Activated CD8-positive, alpha-beta T cell treated with anti-CD3 and anti-CD28 coated beads, Interleukin-2, amount 10 ng/mL, durations not matched to agents 7 days and 5 days (primary cell): ENCODE measurements around the gene EIF4A2. TPM values are rescaled to one million over a fixed set of nuclear protein-coding genes. Genes with fewer than 3 reads are reported as not detected.

Experiments used
- ATAC-seq: fragments of 150-1000 bp; cut with Tn5 transposase; one replicate; pipeline ENCODE4 v1.10.0; 2021; ENCODE audit warnings: moderate library complexity
- CTCF ChIA-PET: fragments of 350-600 bp; sonication (Branson Sonifier 250); formaldehyde crosslinking; loops from one replicate; lab custom pipeline; 2021; ENCODE audit warnings: antibody characterized with exemption; lab: Charles Lee
- POLR2A ChIA-PET: fragments of 350-600 bp; sonication (Branson Sonifier 250); formaldehyde crosslinking; loops from one replicate; lab custom pipeline; 2021; ENCODE audit warnings: antibody characterized with exemption; lab: Charles Lee
- DNase-seq: peaks from one replicate; pipeline ENCODE4 v3.0.0-alpha.2; 2020
- H3K27ac Mint-ChIP-seq: one replicate; pipeline ENCODE4 v1.8.0; 2021; ENCODE audit warnings: mild to moderate bottlenecking, mixed read lengths
- H3K27me3 Mint-ChIP-seq: one replicate; pipeline ENCODE4 v1.8.0; 2021; ENCODE audit warnings: low read depth, mixed read lengths
- H3K36me3 Mint-ChIP-seq: one replicate; pipeline ENCODE4 v1.8.0; 2021; ENCODE audit warnings: low read depth, mixed read lengths
- H3K4me1 Mint-ChIP-seq: one replicate; pipeline ENCODE4 v1.8.0; 2021; ENCODE audit warnings: low read depth, mixed read lengths
- H3K4me3 Mint-ChIP-seq: one replicate; pipeline ENCODE4 v1.8.0; 2021; ENCODE audit warnings: mild to moderate bottlenecking, mixed read lengths
- H3K9me3 Mint-ChIP-seq: one replicate; pipeline ENCODE4 v1.8.0; 2022; ENCODE audit warnings: mixed read lengths; ENCODE audit not compliant: insufficient read depth
- total RNA-seq, 2 experiments: library from RNA; stranded (reverse); gene quantifications; one replicate each; pipeline ENCODE4 v1.2.3, GENCODE V29; 2021

Gene EIF4A2
- total RNA-seq, 2 experiments from 2014 or later: 365 to 383 TPM

- peaks cover 9% of the 10 kb centered on the region for H3K27me3 Mint-ChIP-seq
- H3K27ac Mint-ChIP-seq: no peak overlapping the region
- ATAC-seq: no peak
- no peaks in the 10 kb centered on the region for H3K9me3 Mint-ChIP-seq
- ChIA-PET POLR2A (interaction anchor here (0.5 to 5.9 kb wide), 3 partner anchors 34 to 1176 kb away, joined by 3 to 54 read pairs (median 3); partner anchors contain the start of gene EIF4A2), CTCF (interaction anchor here (1.6 to 11.1 kb wide), 2 partner anchors 26 to 208 kb away, joined by 4 to 164 read pairs; partner anchors contain the start of gene AHSG)
- peaks cover 31% of the 10 kb centered on the region for H3K4me1 Mint-ChIP-seq
- no peak overlapping the region for H3K4me3 Mint-ChIP-seq
- no peak for DNase-seq
- no peaks in the 10 kb centered on the region for H3K36me3 Mint-ChIP-seq
Measured at GRCh38 chr3:186823386-186823785, 40.0 kb downstream of the EIF4A2 start.

GRCh38 chr3:186824430-186825139 is 41.2 kb downstream of the EIF4A2 start:
- peaks cover 20% of the 10 kb centered on the region for H3K27me3 Mint-ChIP-seq
- H3K4me3 Mint-ChIP-seq: no peak overlapping the region
- H3K27ac Mint-ChIP-seq: no peak overlapping the region
- H3K9me3 Mint-ChIP-seq: no peaks in the 10 kb centered on the region
- ATAC-seq: no peak
- peaks cover 36% of the 10 kb centered on the region for H3K4me1 Mint-ChIP-seq
- CTCF ChIA-PET: interaction anchor here (0.6 to 11.1 kb wide), 4 partner anchors 24 to 315 kb away, joined by 3 to 164 read pairs (median 4); partner anchors contain the start of genes AHSG and RPL39L
- POLR2A ChIA-PET: interaction anchor here (1.1 to 5.9 kb wide), 4 partner anchors 18 to 255 kb away, joined by 3 to 54 read pairs (median 4); partner anchors contain the start of genes DNAJB11, EIF4A2 and RFC4
- no peaks in the 10 kb centered on the region for H3K36me3 Mint-ChIP-seq
- no peak for DNase-seq

GRCh38 chr3:186825294-186825821 is 42.0 kb downstream of the EIF4A2 start:
- H3K27me3 Mint-ChIP-seq: peaks cover 28% of the 10 kb centered on the region
- peaks cover 36% of the 10 kb centered on the region for H3K4me1 Mint-ChIP-seq
- no peak overlapping the region for H3K27ac Mint-ChIP-seq
- H3K36me3 Mint-ChIP-seq: no peaks in the 10 kb centered on the region
- POLR2A ChIA-PET: interaction anchor here (1.1 to 5.9 kb wide), 3 partner anchors 19 to 255 kb away, joined by 3 to 54 read pairs (median 4); partner anchors contain the start of genes DNAJB11, EIF4A2 and RFC4
- peak; percentile 30 for ATAC-seq
- no peaks in the 10 kb centered on the region for H3K9me3 Mint-ChIP-seq
- DNase-seq: peak; percentile 44
- CTCF ChIA-PET: interaction anchor here (1.2 to 11.1 kb wide), 3 partner anchors 24 to 314 kb away, joined by 3 to 164 read pairs (median 4); partner anchors contain the start of genes AHSG and RPL39L
- peak overlapping the region; percentile 70 for H3K4me3 Mint-ChIP-seq

- no peak overlapping the region for H3K27ac Mint-ChIP-seq
- H3K9me3 Mint-ChIP-seq: no peaks in the 10 kb centered on the region
- H3K27me3 Mint-ChIP-seq: peaks cover 32% of the 10 kb centered on the region
- ChIA-PET CTCF (interaction anchor here (1.2 to 11.1 kb wide), 5 partner anchors 23 to 314 kb away, joined by 3 to 164 read pairs (median 5); partner anchors contain the start of genes AHSG and RPL39L), POLR2A (interaction anchor here (5.9 kb wide), 1 partner anchor 42 kb away, joined by 54 read pairs; the partner anchor contains the start of gene EIF4A2)
- ATAC-seq (no peak), DNase-seq (no peak)
- peaks cover 36% of the 10 kb centered on the region for H3K4me1 Mint-ChIP-seq
- H3K36me3 Mint-ChIP-seq: no peaks in the 10 kb centered on the region
- peak overlapping the region; percentile 70 for H3K4me3 Mint-ChIP-seq
Measured at GRCh38 chr3:186825872-186826409, 42.6 kb downstream of the EIF4A2 start.

GRCh38 chr3:186826410-186826975 is 43.1 kb downstream of the EIF4A2 start:
- Mint-ChIP-seq H3K36me3 (no peaks in the 10 kb centered on the region), H3K9me3 (no peaks in the 10 kb centered on the region), H3K4me3 (peak overlapping the region; percentile 70), H3K27ac (peak overlapping the region; percentile 47), H3K4me1 (peaks cover 36% of the 10 kb centered on the region), H3K27me3 (peaks cover 37% of the 10 kb centered on the region)
- no peak for DNase-seq
- ATAC-seq: no peak
- ChIA-PET CTCF (interaction anchor here (1.4 to 11.1 kb wide), 7 partner anchors 20 to 313 kb away, joined by 3 to 164 read pairs (median 7); partner anchors contain the start of genes AHSG, RFC4 and RPL39L), POLR2A (interaction anchor here (0.7 to 5.9 kb wide), 6 partner anchors 18 to 313 kb away, joined by 3 to 54 read pairs (median 4); partner anchors contain the start of genes EIF4A2 and RPL39L)

- peak; percentile 87 for DNase-seq
- Mint-ChIP-seq H3K27me3 (peaks cover 44% of the 10 kb centered on the region), H3K36me3 (no peaks in the 10 kb centered on the region), H3K4me3 (peak overlapping the region; percentile 70), H3K4me1 (peaks cover 34% of the 10 kb centered on the region), H3K9me3 (no peaks in the 10 kb centered on the region), H3K27ac (peak overlapping the region; percentile 72)
- ChIA-PET CTCF (interaction anchor here (0.6 to 11.1 kb wide), 9 partner anchors 20 to 338 kb away, joined by 3 to 164 read pairs (median 5); partner anchors contain the start of genes AHSG, RFC4 and RPL39L), POLR2A (interaction anchor here (0.5 to 5.9 kb wide), 11 partner anchors 19 to 312 kb away, joined by 3 to 54 read pairs (median 3); partner anchors contain the start of genes DNAJB11, EIF4A2, RPL39L and TBCCD1)
- peak; percentile 97 for ATAC-seq
Measured at GRCh38 chr3:186826976-186827857, 43.8 kb downstream of the EIF4A2 start.

GRCh38 chr3:186828340-186828739 is 45.0 kb downstream of the EIF4A2 start:
- no peak overlapping the region for H3K27ac Mint-ChIP-seq
- H3K4me1 Mint-ChIP-seq: peaks cover 34% of the 10 kb centered on the region
- no peak overlapping the region for H3K4me3 Mint-ChIP-seq
- ATAC-seq: no peak
- H3K36me3 Mint-ChIP-seq: no peaks in the 10 kb centered on the region
- H3K9me3 Mint-ChIP-seq: no peaks in the 10 kb centered on the region
- DNase-seq: no peak
- ChIA-PET CTCF (interaction anchor here (1.3 to 2.2 kb wide), 3 partner anchors 21 to 311 kb away, joined by 3 to 9 read pairs (median 7); partner anchors contain the start of gene RPL39L), POLR2A (interaction anchor here (1.6 to 5.9 kb wide), 2 partner anchors 45 to 213 kb away, joined by 3 to 54 read pairs; partner anchors contain the start of gene EIF4A2)
- H3K27me3 Mint-ChIP-seq: peaks cover 51% of the 10 kb centered on the region

GRCh38 chr3:186831798-186832197 is 48.4 kb downstream of the EIF4A2 start:
- DNase-seq (no peak), ATAC-seq (no peak)
- POLR2A ChIA-PET: no interaction called here
- no peak overlapping the region for H3K4me3 Mint-ChIP-seq
- H3K9me3 Mint-ChIP-seq: no peaks in the 10 kb centered on the region
- CTCF ChIA-PET: no interaction called here
- no peak overlapping the region for H3K27ac Mint-ChIP-seq
- peaks cover 11% of the 10 kb centered on the region for H3K4me1 Mint-ChIP-seq
- H3K36me3 Mint-ChIP-seq: no peaks in the 10 kb centered on the region
- H3K27me3 Mint-ChIP-seq: peaks cover 57% of the 10 kb centered on the region

GRCh38 chr3:186832276-186832675 is 48.9 kb downstream of the EIF4A2 start:
- Mint-ChIP-seq H3K36me3 (no peaks in the 10 kb centered on the region), H3K4me1 (peaks cover 11% of the 10 kb centered on the region), H3K27ac (no peak overlapping the region), H3K9me3 (no peaks in the 10 kb centered on the region), H3K4me3 (no peak overlapping the region), H3K27me3 (peaks cover 57% of the 10 kb centered on the region)
- ChIA-PET CTCF (interaction anchor here (1.1 kb wide), 1 partner anchor 17 kb away, joined by 3 read pairs; no protein-coding TSS in a partner anchor), POLR2A (no interaction called here)
- ATAC-seq: no peak
- no peak for DNase-seq
